Type B pancreatic cell (in vitro differentiated cells): ENCODE data around the gene LRRC73. TPM values are rescaled to one million over a fixed set of nuclear protein-coding genes. Genes with fewer than 3 reads are reported as not detected.

Experiments used
- DNase-seq: peaks from one replicate; pipeline ENCODE4 v3.0.0; 2021; ENCODE audit warnings: mixed read lengths; ENCODE audit not compliant: unreplicated experiment; ENCODE audit errors: extremely low spot score
- H3K27ac Mint-ChIP-seq: 2 replicates; pipeline ENCODE4 v1.8.0; 2021; ENCODE audit warnings: mild to moderate bottlenecking, mixed read lengths
- H3K27me3 Mint-ChIP-seq: 2 replicates; pipeline ENCODE4 v1.8.0; 2021; ENCODE audit warnings: mixed read lengths
- H3K36me3 Mint-ChIP-seq: 2 replicates; pipeline ENCODE4 v1.8.0; 2021; ENCODE audit warnings: mixed read lengths
- H3K4me1 Mint-ChIP-seq: one replicate; pipeline ENCODE4 v1.8.0; 2021; ENCODE audit warnings: mixed read lengths; ENCODE audit not compliant: unreplicated experiment
- H3K4me3 Mint-ChIP-seq: 2 replicates; pipeline ENCODE4 v1.8.0; 2021; ENCODE audit warnings: mild to moderate bottlenecking, mixed read lengths
- H3K9me3 Mint-ChIP-seq: 2 replicates; pipeline ENCODE4 v1.8.0; 2021; ENCODE audit warnings: mixed read lengths
- total RNA-seq: library from RNA; stranded (reverse); gene quantifications from 2 replicates; pipeline ENCODE4 v1.2.1, GENCODE V29; 2021; ENCODE audit warnings: low replicate concordance
- TF ChIP-seq, protein P1 (sequence below): fragments of 200-600 bp; sonication (generic); conservative IDR thresholded peaks from 2 replicates; pipeline ENCODE4 v1.5.0; 2021; ENCODE audit warnings: antibody characterized with exemption, mild to moderate bottlenecking

The LRRC73 gene
- total RNA-seq, 1 donor from 2014 or later, result 2.9 TPM

GRCh38 chr6:43509142-43509983 lies 783 bp downstream of the LRRC73 start:
- Mint-ChIP-seq H3K27me3 (peaks cover 19% of the 10 kb centered on the region), H3K9me3 (no peaks in the 10 kb centered on the region), H3K36me3 (peaks cover 12% of the 10 kb centered on the region), H3K4me1 (peaks cover 9% of the 10 kb centered on the region), H3K4me3 (peak overlapping the region; percentile 88), H3K27ac (peak overlapping the region; percentile 60)
- TF ChIP-seq, protein P1, sequence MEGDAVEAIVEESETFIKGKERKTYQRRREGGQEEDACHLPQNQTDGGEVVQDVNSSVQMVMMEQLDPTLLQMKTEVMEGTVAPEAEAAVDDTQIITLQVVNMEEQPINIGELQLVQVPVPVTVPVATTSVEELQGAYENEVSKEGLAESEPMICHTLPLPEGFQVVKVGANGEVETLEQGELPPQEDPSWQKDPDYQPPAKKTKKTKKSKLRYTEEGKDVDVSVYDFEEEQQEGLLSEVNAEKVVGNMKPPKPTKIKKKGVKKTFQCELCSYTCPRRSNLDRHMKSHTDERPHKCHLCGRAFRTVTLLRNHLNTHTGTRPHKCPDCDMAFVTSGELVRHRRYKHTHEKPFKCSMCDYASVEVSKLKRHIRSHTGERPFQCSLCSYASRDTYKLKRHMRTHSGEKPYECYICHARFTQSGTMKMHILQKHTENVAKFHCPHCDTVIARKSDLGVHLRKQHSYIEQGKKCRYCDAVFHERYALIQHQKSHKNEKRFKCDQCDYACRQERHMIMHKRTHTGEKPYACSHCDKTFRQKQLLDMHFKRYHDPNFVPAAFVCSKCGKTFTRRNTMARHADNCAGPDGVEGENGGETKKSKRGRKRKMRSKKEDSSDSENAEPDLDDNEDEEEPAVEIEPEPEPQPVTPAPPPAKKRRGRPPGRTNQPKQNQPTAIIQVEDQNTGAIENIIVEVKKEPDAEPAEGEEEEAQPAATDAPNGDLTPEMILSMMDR, result no peak
- no peak for DNase-seq

DNA sequence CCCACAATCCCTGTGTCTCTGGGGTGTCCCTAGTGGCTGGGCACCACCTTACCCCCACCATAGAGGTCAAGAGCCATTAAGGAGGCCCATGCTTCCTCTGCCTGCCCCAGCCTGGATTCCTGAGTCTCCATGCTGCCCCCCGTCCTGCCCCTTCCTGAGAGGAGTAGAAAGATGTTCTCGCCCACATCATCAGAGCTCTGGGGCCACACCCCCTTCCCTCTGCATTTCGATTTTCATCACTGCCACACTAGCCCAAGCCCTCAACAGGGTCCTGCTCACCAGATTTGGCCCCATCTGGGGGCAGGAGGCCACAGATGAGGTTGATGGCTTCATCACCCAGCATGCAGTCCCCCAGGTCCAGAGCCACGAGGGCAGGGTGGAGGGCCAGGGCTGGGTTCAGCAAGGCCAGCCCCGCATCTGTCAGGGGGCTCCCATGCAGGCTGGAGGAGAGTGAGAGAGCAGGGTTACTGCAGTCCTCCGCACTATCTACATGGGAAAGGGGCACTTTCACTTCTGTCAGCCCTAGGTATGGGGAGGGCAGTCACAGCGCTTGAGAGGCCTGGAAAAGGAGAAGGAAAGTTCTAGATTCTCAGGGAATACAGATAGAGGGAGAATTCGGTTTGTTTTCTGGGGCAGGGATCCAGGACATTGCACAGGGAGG lies 1.5 kb downstream of the LRRC73 start:
- peaks cover 19% of the 10 kb centered on the region for H3K27me3 Mint-ChIP-seq
- peak overlapping the region; percentile 60 for H3K27ac Mint-ChIP-seq
- no peak for DNase-seq
- TF ChIP-seq, protein P1, result no peak
- peaks cover 9% of the 10 kb centered on the region for H3K4me1 Mint-ChIP-seq
- H3K9me3 Mint-ChIP-seq, result no peaks in the 10 kb centered on the region
- peaks cover 10% of the 10 kb centered on the region for H3K36me3 Mint-ChIP-seq
- H3K4me3 Mint-ChIP-seq, result peak overlapping the region; percentile 88

DNA sequence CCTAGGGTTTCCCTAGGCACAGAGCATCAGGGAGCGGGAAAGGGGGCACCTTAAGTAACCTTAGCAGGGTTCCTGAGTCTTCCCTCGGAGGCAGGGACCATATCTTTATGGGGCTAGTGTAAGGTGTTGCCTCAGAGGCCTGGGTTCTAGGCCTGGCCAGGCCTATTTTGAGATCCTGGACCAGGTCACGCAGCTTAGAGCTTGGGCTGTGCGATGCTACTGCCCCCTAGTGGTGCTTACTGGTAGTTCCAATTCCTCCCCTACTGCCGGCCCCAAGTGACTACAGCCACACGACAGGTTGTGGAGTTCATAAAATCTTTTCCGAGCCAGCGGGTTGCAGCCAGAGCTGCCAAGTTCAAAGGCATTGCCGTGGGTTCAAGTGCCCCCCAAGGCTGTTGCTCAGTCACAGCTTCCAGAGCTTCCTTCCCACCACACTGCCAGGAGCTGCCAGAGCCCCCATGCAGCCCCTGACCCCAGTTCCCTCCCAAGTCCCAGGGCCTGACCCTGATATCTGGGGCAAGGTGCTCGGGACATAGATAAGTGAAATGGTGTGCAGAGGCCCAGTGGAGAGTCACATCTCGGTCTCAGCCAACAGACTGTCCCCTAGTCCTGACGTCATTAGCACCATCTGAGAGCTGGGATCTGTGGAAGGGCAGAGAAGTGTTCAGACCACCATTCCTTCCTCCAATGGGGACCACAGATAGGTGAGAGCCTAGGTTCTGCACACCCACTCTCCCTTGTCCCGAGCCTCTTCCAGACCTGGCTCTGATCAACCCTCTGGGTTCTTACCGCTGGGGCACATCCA lies 3.3 kb downstream of the LRRC73 start:
- peak; percentile 86 for DNase-seq
- Mint-ChIP-seq H3K36me3 (peaks cover 5% of the 10 kb centered on the region), H3K27ac (no peak overlapping the region), H3K4me3 (no peak overlapping the region), H3K27me3 (peaks cover 19% of the 10 kb centered on the region), H3K4me1 (peaks cover 9% of the 10 kb centered on the region), H3K9me3 (no peaks in the 10 kb centered on the region)
- TF ChIP-seq, protein P1, result peak; percentile 98

- TF ChIP-seq, protein P1, result no peak
- no peaks in the 10 kb centered on the region for H3K36me3 Mint-ChIP-seq
- H3K9me3 Mint-ChIP-seq, result no peaks in the 10 kb centered on the region
- peaks cover 9% of the 10 kb centered on the region for H3K4me1 Mint-ChIP-seq
- no peak overlapping the region for H3K27ac Mint-ChIP-seq
- no peak overlapping the region for H3K4me3 Mint-ChIP-seq
- no peak for DNase-seq
- H3K27me3 Mint-ChIP-seq, result peaks cover 19% of the 10 kb centered on the region
Observed at GRCh38 chr6:43506171-43506570, 4.0 kb downstream of the LRRC73 start.

DNA sequence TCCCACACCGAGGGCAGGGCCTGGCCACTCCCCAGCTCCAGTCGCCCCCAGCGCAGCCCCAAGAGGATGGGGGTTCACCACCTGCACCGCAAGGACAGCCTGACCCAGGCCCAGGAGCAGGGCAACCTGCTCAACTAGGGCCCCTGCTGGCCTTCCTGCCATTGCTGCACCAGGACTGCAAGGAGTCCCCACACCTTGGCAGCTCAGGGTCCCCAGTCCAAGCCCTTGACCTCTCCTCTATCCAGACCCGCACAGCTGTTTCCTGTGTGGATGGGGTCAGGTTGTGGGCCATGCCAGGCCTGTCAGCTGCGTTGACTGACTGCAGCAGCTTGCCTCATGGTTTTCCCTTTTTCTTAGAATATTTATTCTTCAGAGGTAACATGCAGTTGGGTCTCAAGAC lies 4.4 kb downstream of the LRRC73 start:
- Mint-ChIP-seq H3K9me3 (no peaks in the 10 kb centered on the region), H3K36me3 (no peaks in the 10 kb centered on the region), H3K27ac (no peak overlapping the region), H3K4me1 (peaks cover 9% of the 10 kb centered on the region), H3K27me3 (peaks cover 19% of the 10 kb centered on the region), H3K4me3 (no peak overlapping the region)
- TF ChIP-seq, protein P1, result no peak
- no peak for DNase-seq
